K562 (cell line): ENCODE results near the gene GJC2. TPM values are rescaled to one million over a fixed set of nuclear protein-coding genes. Genes with fewer than 3 reads are reported as not detected.

Experiments used
- ATAC-seq: fragments of 200-7000 bp; cut with Tn5 transposase; 3 replicates; pipeline ENCODE4 v1.9.1; 2020; ENCODE audit warnings: moderate library complexity
- BruUV-seq: library from RNA; stranded (reverse); fragments of 400-500 nt; replicated peaks from 2 replicates; lab custom pipeline; 2021; lab: Mats Ljungman, UMichigan
- CTCF ChIA-PET: fragments of 300-600 bp; formaldehyde crosslinking; extraction: SDS; loops from one replicate; lab custom pipeline; 2021; ENCODE audit warnings: low intra/inter-chr PET ratio; lab: Yijun Ruan, JAX
- POLR2A ChIA-PET: fragments of 300-600, 350-650 bp; sonication (Branson Sonifier 250); formaldehyde crosslinking; extraction: SDS; loops from one replicate; lab custom pipeline; 2021; ENCODE audit warnings: antibody characterized with exemption, inconsistent platforms; lab: Yijun Ruan, JAX
- DNase-seq, 4 experiments: peaks; one replicate each; pipeline versions ENCODE4 v3.0.0 to v3.0.0-alpha.2; 2011 to 2018; ENCODE audit warnings: low spot score in 3 of 4, mixed read lengths in 3 of 4; ENCODE audit errors: extremely low read depth in 1 of 4
- FAIRE-seq: peaks from 2 replicates; lab custom pipeline; 2011; peaks lifted over from hg19 to GRCh38; lab: Jason Lieb, UNC
- H2AFZ ChIP-seq: 2 replicates; pipeline ENCODE4 v1.6.0; 2011; ENCODE audit warnings: low read depth, low read length, control low read depth, inconsistent platforms
- H3K27ac ChIP-seq: fragments of 200-600 bp; 3 replicates; pipeline ENCODE4 v1.8.0; 2011; ENCODE audit warnings: low read depth, mild to moderate bottlenecking, control low read depth, inconsistent platforms, low read length, moderate library complexity, mixed read lengths; ENCODE audit errors: extremely low read depth
- H3K27me3 ChIP-seq, 2 experiments: fragments of 300-600 bp in 1 of 2; 2 replicates in 1 of 2; 3 replicates in 1 of 2; pipeline versions ENCODE4 v1.6.0 to v1.8.0; 2011; ENCODE audit warnings: inconsistent platforms in 2 of 2, low read length in 2 of 2, mild to moderate bottlenecking in 1 of 2, mixed read lengths in 1 of 2, moderate library complexity in 1 of 2; ENCODE audit not compliant: control insufficient read depth in 2 of 2, insufficient read depth in 2 of 2
- H3K36me3 ChIP-seq: fragments of 300-600 bp; 3 replicates; pipeline ENCODE4 v1.8.0; 2011; ENCODE audit warnings: mild to moderate bottlenecking, low read length, inconsistent platforms; ENCODE audit not compliant: control insufficient read depth, insufficient read depth
- H3K4me1 ChIP-seq, 2 experiments: fragments of 200-600 bp in 1 of 2; replicated peaks in 1 of 2; 2 replicates in 1 of 2; 3 replicates in 1 of 2; pipeline versions ENCODE4 v1.5.1 to v1.8.0; 2011; ENCODE audit warnings: inconsistent platforms in 2 of 2, low read length in 2 of 2, mild to moderate bottlenecking in 1 of 2, mixed read lengths in 1 of 2, moderate library complexity in 1 of 2; ENCODE audit not compliant: control insufficient read depth in 2 of 2, insufficient read depth in 2 of 2
- H3K4me2 ChIP-seq: 2 replicates; pipeline ENCODE4 v1.6.1; 2011; ENCODE audit warnings: low read length, control low read depth, inconsistent platforms, mixed read lengths; ENCODE audit not compliant: insufficient read depth
- H3K4me3 ChIP-seq: fragments of 200-600 bp; sonication (generic), shearing (Covaris generic); 2 replicates; pipeline ENCODE4 v1.5.1; 2016; ENCODE audit warnings: control low read depth, inconsistent platforms
- H3K79me2 ChIP-seq: fragments of 200-600 bp; 3 replicates; pipeline ENCODE4 v1.8.0; 2011; ENCODE audit warnings: low read length, inconsistent platforms; ENCODE audit not compliant: control insufficient read depth, insufficient read depth
- H3K9ac ChIP-seq, 2 experiments: 2 replicates each; pipeline versions ENCODE4 v1.6.0 to v1.6.1; 2011; ENCODE audit warnings: low read depth in 2 of 2, low read length in 2 of 2, control low read depth in 1 of 2, inconsistent platforms in 1 of 2, mild to moderate bottlenecking in 1 of 2, mixed read lengths in 1 of 2; ENCODE audit not compliant: insufficient read depth in 1 of 2
- H3K9me1 ChIP-seq: one replicate; pipeline ENCODE4 v1.6.0; 2011; ENCODE audit warnings: inconsistent platforms, mild to moderate bottlenecking, low read length, moderate library complexity; ENCODE audit not compliant: control insufficient read depth, insufficient read depth
- H3K9me3 ChIP-seq: replicated peaks from 2 replicates; pipeline ENCODE4 v1.5.1; 2011; ENCODE audit warnings: low read depth, low read length, inconsistent platforms; ENCODE audit not compliant: control insufficient read depth, insufficient read depth
- H4K20me1 ChIP-seq: replicated peaks from 2 replicates; pipeline ENCODE4 v1.6.1; 2011; ENCODE audit warnings: low read length, inconsistent platforms, mixed read lengths; ENCODE audit not compliant: control insufficient read depth, insufficient read depth
- HOMEZ ChIP-seq: fragments of 250-450 bp; sonication (Bioruptor Pico); IDR thresholded peaks from 2 replicates; pipeline ENCODE4 v1.4.0; 2020; ENCODE audit warnings: mild to moderate bottlenecking, moderate library complexity
- HSF4 ChIP-seq: fragments of 250-450 bp; sonication (Bioruptor Pico); IDR thresholded peaks from 2 replicates; pipeline ENCODE4 v2.1.2; 2022; ENCODE audit warnings: mild to moderate bottlenecking, moderate library complexity, borderline replicate concordance
- LEF1 ChIP-seq: fragments of 450-650 bp; IDR thresholded peaks from 2 replicates; pipeline ENCODE4 v1.6.1; 2016; ENCODE audit warnings: mild to moderate bottlenecking
- MED1 ChIP-seq: sonication (generic); formaldehyde crosslinking; IDR thresholded peaks from 2 replicates; pipeline ENCODE4 v1.8.1; 2023; ENCODE audit warnings: missing genetic modification reagents, borderline replicate concordance
- TCF3 ChIP-seq: sonication (generic); formaldehyde crosslinking; IDR thresholded peaks from 2 replicates; pipeline ENCODE4 v1.4.0; 2020; ENCODE audit warnings: mild to moderate bottlenecking, missing genetic modification reagents
- ZNF668 ChIP-seq: fragments of 250-450 bp; sonication (Bioruptor Pico); IDR thresholded peaks from 2 replicates; pipeline ENCODE4 v1.8.0; 2022; ENCODE audit warnings: mild to moderate bottlenecking, inconsistent platforms
- WGBS: fragments of 100-300 bp; shearing (Covaris generic); methylation state at CpG from one replicate; pipeline ENCODE4 v1.1.6; 2016; ENCODE audit warnings: low coverage, mixed read lengths; ENCODE audit not compliant: insufficient coverage; ENCODE audit errors: missing lambda C conversion rate; 5-methylcytosine and 5-hydroxymethylcytosine counted together
- in situ Hi-C: fragments of 300-500 bp; cut with MboI; formaldehyde crosslinking; loops from 4 replicates; pipeline ENCODE4 v1.15.0; 2018; ENCODE audit warnings: inconsistent platforms, mixed read lengths
- intact Hi-C: fragments of 100-400 bp; cut with micrococcal nuclease; formaldehyde crosslinking; loops from 2 replicates; pipeline ENCODE4 v1.14.2; 2022
- polyA plus RNA-seq, 8 experiments: library from polyadenylated mRNA; depleted of rRNA in 4 of 8; stranded (reverse) in 5 of 8; unstranded in 3 of 8; fragments of >200 nt; fragmentation: Nextera tagmentation in 2 of 8; fragmentation: Illumina TruSeq in 1 of 8; extraction: Ambion mirVana in 2 of 8; extraction: Trizol in 1 of 8; gene quantifications; 2 replicates each; pipeline versions ENCODE4 v1.2.1 to v1.2.3, GENCODE V29; 2011 to 2014; ENCODE audit warnings: inconsistent platforms in 1 of 8, missing spikeins in 1 of 8
- total RNA-seq, 7 experiments: library from RNA; depleted of rRNA in 6 of 7; stranded (reverse); fragments of >200 nt in 6 of 7; fragmentation: Illumina TruSeq in 2 of 7; extraction: Trizol in 2 of 7; gene quantifications; 2 replicates each; pipeline versions ENCODE4 v1.2.1 to v1.2.3, GENCODE V29; 2011 to 2021; ENCODE audit warnings: low replicate concordance in 1 of 7
- TF ChIP-seq, protein P1 (sequence below): fragments of 450-650 bp; formaldehyde crosslinking; IDR thresholded peaks from 2 replicates; pipeline ENCODE4 v1.4.0; 2020; ENCODE audit warnings: mild to moderate bottlenecking
- TF ChIP-seq, protein P2 (sequence below): IDR thresholded peaks from 2 replicates; pipeline ENCODE4 v1.6.1; 2011; ENCODE audit not compliant: insufficient read length; ENCODE audit errors: extremely low read depth

GJC2 gene
- total and polyA plus RNA-seq, 9 of the 15 experiments (the other 6 are each of a cell fraction or from before 2014, with no cell fraction given) = 0.03 to 0.62 (median 0.11) TPM; not detected in 2

DNA sequence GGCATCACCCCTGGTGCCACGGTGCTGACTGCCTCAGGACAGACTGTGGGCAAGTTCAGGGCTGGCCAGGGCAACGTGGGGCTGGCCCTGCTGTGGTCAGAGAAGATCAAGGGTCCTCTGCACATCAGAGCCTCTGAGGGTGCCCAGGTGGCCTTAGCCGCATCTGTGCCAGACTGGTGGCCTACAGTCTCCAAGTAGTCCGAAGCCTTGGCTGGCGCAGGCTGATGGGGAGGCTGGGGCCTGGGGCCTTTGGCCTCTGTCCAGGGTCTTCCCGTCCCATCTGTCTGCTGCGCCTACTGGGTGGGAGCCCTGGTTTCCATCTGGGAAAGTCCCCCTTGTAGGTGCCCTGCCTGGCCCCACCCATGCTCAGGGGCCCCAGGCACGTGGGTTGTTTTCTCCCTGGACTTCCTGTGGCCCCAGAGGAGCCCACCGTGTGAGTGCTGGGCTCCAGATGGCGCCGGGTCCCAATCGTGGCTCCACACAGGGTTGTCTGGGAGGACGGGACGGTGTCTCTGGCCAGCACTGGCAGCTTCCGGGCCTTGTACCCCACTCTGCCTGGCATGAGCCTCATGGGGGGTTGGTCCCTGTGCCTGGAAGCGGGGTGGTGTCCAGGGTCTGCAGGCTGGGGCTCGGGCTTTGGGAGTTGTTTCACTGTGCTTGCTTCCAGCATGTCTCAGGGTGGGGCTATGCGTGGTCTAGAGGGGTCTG, 25.7 kb downstream of the GJC2 start:
- FAIRE-seq (no peak), ATAC-seq (no peak), DNase-seq (no peak)
- no peaks in the 10 kb centered on the region for H3K27me3 ChIP-seq
- peaks cover 4% of the 10 kb centered on the region; the same call in 1 of the 3 replicates for H3K79me2 ChIP-seq
- no peaks in the 10 kb centered on the region for H3K9me1 ChIP-seq
- H2AFZ ChIP-seq = no peak overlapping the region
- peaks cover 10% of the 10 kb centered on the region; the same call in 2 of the 3 replicates for H3K36me3 ChIP-seq
- H3K4me3 ChIP-seq = no peak overlapping the region
- H4K20me1 ChIP-seq = peaks cover 9% of the 10 kb centered on the region
- no peak overlapping the region for H3K4me2 ChIP-seq
- no peak overlapping the region for H3K27ac ChIP-seq
- H3K4me1 ChIP-seq = peaks cover 24 to 67% of the 10 kb centered on the region in 2 experiments; a peak in 4 of 5 replicates
- 84% methylated on average over 17 of the region's 18 CpGs for WGBS
- in situ Hi-C loops (no loop called here), intact Hi-C loops (no loop called here)
- H3K9ac ChIP-seq = peak overlapping the region in 1 of 2 experiments; percentile 82; a peak in 1 of 4 replicates
- TF ChIP-seq LEF1 (no peak), MED1 (CRISPR knock-in tag) (no peak), HSF4 (CRISPR knock-in tag) (no peak), TCF3 (CRISPR knock-in tag) (no peak), ZNF668 (CRISPR knock-in tag) (no peak), HOMEZ (no peak)
- TF ChIP-seq, protein P1, sequence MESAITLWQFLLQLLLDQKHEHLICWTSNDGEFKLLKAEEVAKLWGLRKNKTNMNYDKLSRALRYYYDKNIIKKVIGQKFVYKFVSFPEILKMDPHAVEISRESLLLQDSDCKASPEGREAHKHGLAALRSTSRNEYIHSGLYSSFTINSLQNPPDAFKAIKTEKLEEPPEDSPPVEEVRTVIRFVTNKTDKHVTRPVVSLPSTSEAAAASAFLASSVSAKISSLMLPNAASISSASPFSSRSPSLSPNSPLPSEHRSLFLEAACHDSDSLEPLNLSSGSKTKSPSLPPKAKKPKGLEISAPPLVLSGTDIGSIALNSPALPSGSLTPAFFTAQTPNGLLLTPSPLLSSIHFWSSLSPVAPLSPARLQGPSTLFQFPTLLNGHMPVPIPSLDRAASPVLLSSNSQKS = no peak
- TF ChIP-seq, protein P2, sequence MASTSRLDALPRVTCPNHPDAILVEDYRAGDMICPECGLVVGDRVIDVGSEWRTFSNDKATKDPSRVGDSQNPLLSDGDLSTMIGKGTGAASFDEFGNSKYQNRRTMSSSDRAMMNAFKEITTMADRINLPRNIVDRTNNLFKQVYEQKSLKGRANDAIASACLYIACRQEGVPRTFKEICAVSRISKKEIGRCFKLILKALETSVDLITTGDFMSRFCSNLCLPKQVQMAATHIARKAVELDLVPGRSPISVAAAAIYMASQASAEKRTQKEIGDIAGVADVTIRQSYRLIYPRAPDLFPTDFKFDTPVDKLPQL = no peak
- H3K9me3 ChIP-seq = no peaks in the 10 kb centered on the region
- no TSS peak for BruUV-seq
- ChIA-PET CTCF (no interaction called here), POLR2A (interaction anchor here (0.5 to 3.7 kb wide), 4 partner anchors 9 to 1759 kb away, joined by 3 to 32 read pairs (median 11); partner anchors contain the start of gene IBA57)
